Cardiac fibroblast (primary cell): Measurements from ENCODE around the gene PLCD4.

ENCODE experiments used
- DNase-seq, 2 donors: peaks; one replicate each; pipeline versions ENCODE4 v3.0.0 to v3.0.0-alpha.2; 2010; ENCODE audit warnings: low read depth in 2 of 2
- H3K4me3 ChIP-seq, 2 donors: replicated peaks in 1 of 2; 1 replicate in 1 of 2; 2 replicates in 1 of 2; pipeline ENCODE4 v1.5.1; 2011; ENCODE audit warnings: low read depth in 2 of 2, low read length in 2 of 2, mild to moderate bottlenecking in 2 of 2, moderate library complexity in 1 of 2
- CTCF ChIP-seq: IDR thresholded peaks from one replicate; pipeline ENCODE4 v1.5.1; 2011; ENCODE audit warnings: low read depth, mild to moderate bottlenecking, low read length, inconsistent platforms

PLCD4 gene

DNA sequence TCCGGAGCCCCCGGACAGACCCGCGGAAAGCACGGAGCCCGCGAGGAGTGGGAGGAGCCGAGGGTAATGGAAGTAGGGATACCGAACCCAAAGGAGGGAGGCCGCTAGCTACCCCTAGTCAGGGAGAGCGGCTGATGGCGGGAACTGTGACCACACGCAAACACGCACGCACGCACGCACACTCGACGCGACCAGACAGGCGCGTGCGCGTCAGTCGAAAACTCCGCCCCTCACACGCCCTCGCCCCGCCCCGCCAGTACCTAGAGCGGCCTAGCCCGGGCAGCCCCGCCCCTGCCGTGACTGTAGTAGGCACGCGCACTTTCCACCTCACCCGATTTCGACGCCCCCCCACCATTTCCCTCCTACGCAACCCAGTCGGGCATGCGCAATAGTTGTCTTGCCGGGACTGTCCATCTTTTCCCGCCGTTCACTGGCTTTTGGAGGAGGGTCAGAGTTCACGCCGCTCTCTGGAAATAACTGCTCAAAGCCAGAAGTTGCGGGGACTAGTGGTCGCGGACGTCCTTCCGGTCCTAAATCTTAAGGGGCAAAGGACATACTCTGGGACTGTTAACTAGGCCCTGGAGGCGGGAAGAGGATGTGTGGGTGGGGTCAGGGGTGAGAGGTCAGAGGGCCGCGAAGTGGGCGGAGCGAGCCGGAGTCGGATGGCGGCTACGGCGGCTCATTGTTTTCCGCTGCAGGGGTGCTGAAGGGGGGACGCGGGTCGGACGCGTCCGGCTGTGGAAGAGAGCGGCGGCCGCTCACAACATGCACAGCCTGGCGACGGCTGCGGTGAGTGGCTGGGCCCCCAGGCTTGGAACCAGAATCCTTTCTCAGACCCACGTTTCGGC is 39.3 kb upstream of the PLCD4 start, which contains the start of the genes CNOT9 and USP37:
Gene CNOT9, plus strand, starts transcription at position 650 of the 848 bp plus-strand sequence. Its CDS starts 116 bp downstream, at position 766.
Gene USP37, minus strand, starts transcription at position 162 of the 848 bp plus-strand sequence. CDS start 9,698 bp downstream, outside the sequence.
- H3K4me3 ChIP-seq, result peak within 1 kb of the TSS; percentile 82 to 83
- no peak for TF ChIP-seq CTCF
- peak; percentile 98 to 99 for DNase-seq

GRCh38 chr2:218569038-218569431 is 38.7 kb upstream of the PLCD4 start:
- TF ChIP-seq CTCF, result no peak

GRCh38 chr2:218569661-218570500 is 37.8 kb upstream of the PLCD4 start:
- peak overlapping the region; percentile 79 to 83 for H3K4me3 ChIP-seq
- DNase-seq, result peak; percentile 71 to 72
- TF ChIP-seq CTCF, result no peak

More at GRCh38 chr2:218569038-218569431, 38.7 kb upstream of the PLCD4 start:
- peak; percentile 62 to 70 for DNase-seq
- H3K4me3 ChIP-seq, result peak overlapping the region; percentile 79 to 83

- TF ChIP-seq CTCF, result no peak
- peak; percentile 17 to 64 for DNase-seq
- H3K4me3 ChIP-seq, result peak overlapping the region in 1 of 2 donors; percentile 83
These were observed 36.8 kb upstream of the PLCD4 start for GRCh38 chr2:218570850-218571249.

- no peak for TF ChIP-seq CTCF
These were observed 30.8 kb upstream of the PLCD4 start for GRCh38 chr2:218576854-218577253.

GRCh38 chr2:218577482-218578220 is 30.0 kb upstream of the PLCD4 start:
- no peak for DNase-seq
- no peak overlapping the region for H3K4me3 ChIP-seq
- no peak for TF ChIP-seq CTCF

More at GRCh38 chr2:218576854-218577253, 30.8 kb upstream of the PLCD4 start:
- no peak overlapping the region for H3K4me3 ChIP-seq
- DNase-seq, result no peak
